ENCODE data around the gene LCOR. TPM values are rescaled to one million over a fixed set of nuclear protein-coding genes. Genes with fewer than 3 reads are reported as not detected.
"Not testable (repeated sequence)": the region's sequence is repeated elsewhere in the genome, so short reads cannot be mapped to it uniquely, and the experiment has no call there.

Gene LCOR
- total and polyA plus RNA-seq, 4 experiments from 2014 or later = 15.0 to 44.9 (median 32.6) TPM

- Mint-ChIP-seq H3K36me3 (no peaks in the 10 kb centered on the region), H3K4me3 (no peak overlapping the region), H3K27ac (no peak overlapping the region), H3K27me3 (peaks cover 0 to 4% of the 10 kb centered on the region in 2 donors), H3K4me1 (no peaks in the 10 kb centered on the region), H3K9me3 (no peaks in the 10 kb centered on the region)
- no peak for DNase-seq
- Histone ChIP-seq H3K4me1 (ENCODE audit: insufficient read depth, low read length) (no peaks in the 10 kb centered on the region), H3K27me3 (ENCODE audit: insufficient read depth, low read length) (no peaks in the 10 kb centered on the region), H3K9me3 (ENCODE audit: control insufficient read depth in 1 of 2, low read length in 2 of 2) (no peaks in the 10 kb centered on the region), H3K27ac (ENCODE audit: low read depth, low read length) (no peak overlapping the region), H3K4me3 (ENCODE audit: low read length in 2 of 2) (no peak overlapping the region), H3K36me3 (ENCODE audit: insufficient read depth, low read length) (no peaks in the 10 kb centered on the region)
- CTCF ChIA-PET (ENCODE audit: partially characterized antibody) = interaction anchor here (1.2 to 6.9 kb wide), 2 partner anchors 9 to 264 kb away, joined by 3 to 86 read pairs; no protein-coding TSS in a partner anchor
- intact Hi-C loops (cut with micrococcal nuclease) = loop anchor here (5.0 kb wide), 1 partner anchor 386 kb away; no protein-coding TSS in a partner anchor
- POLR2A ChIA-PET (ENCODE audit: partially characterized antibody) = no interaction called here
Measured at GRCh38 chr10:97028126-97028831, 196.2 kb downstream of the LCOR start.

GRCh38 chr10:97028832-97029178 lies 196.7 kb downstream of the LCOR start:
- intact Hi-C loops (cut with micrococcal nuclease) = loop anchor here (5.0 kb wide), 1 partner anchor 387 kb away; no protein-coding TSS in a partner anchor
- Mint-ChIP-seq H3K27ac (no peak overlapping the region), H3K27me3 (peaks cover 0 to 5% of the 10 kb centered on the region in 2 donors), H3K4me3 (no peak overlapping the region), H3K9me3 (no peaks in the 10 kb centered on the region), H3K4me1 (no peaks in the 10 kb centered on the region), H3K36me3 (no peaks in the 10 kb centered on the region)
- no peak for DNase-seq
- ChIA-PET POLR2A (ENCODE audit: partially characterized antibody) (no interaction called here), CTCF (ENCODE audit: partially characterized antibody) (interaction anchor here (6.9 kb wide), 1 partner anchor 8 kb away, joined by 86 read pairs; no protein-coding TSS in a partner anchor)
- H3K4me1 ChIP-seq (ENCODE audit: insufficient read depth, low read length) = no peaks in the 10 kb centered on the region
- no peaks in the 10 kb centered on the region for H3K36me3 ChIP-seq (ENCODE audit: insufficient read depth, low read length)
- H3K4me3 ChIP-seq (ENCODE audit: low read length in 2 of 2) = no peak overlapping the region
- H3K27ac ChIP-seq (ENCODE audit: low read depth, low read length) = no peak overlapping the region
- H3K27me3 ChIP-seq (ENCODE audit: insufficient read depth, low read length) = no peaks in the 10 kb centered on the region
- no peaks in the 10 kb centered on the region for H3K9me3 ChIP-seq (ENCODE audit: control insufficient read depth in 1 of 2, low read length in 2 of 2)

GRCh38 chr10:97029271-97029670 lies 197.2 kb downstream of the LCOR start:
- Mint-ChIP-seq H3K9me3 (no peaks in the 10 kb centered on the region), H3K4me1 (no peaks in the 10 kb centered on the region), H3K27me3 (peaks cover 0 to 5% of the 10 kb centered on the region in 2 donors), H3K4me3 (no peak overlapping the region), H3K36me3 (no peaks in the 10 kb centered on the region), H3K27ac (no peak overlapping the region)
- Histone ChIP-seq H3K9me3 (ENCODE audit: control insufficient read depth in 1 of 2, low read length in 2 of 2) (no peaks in the 10 kb centered on the region), H3K4me1 (ENCODE audit: insufficient read depth, low read length) (no peaks in the 10 kb centered on the region), H3K36me3 (ENCODE audit: insufficient read depth, low read length) (no peaks in the 10 kb centered on the region), H3K4me3 (ENCODE audit: low read length in 2 of 2) (no peak overlapping the region), H3K27me3 (ENCODE audit: insufficient read depth, low read length) (no peaks in the 10 kb centered on the region), H3K27ac (ENCODE audit: low read depth, low read length) (no peak overlapping the region)
- CTCF ChIA-PET (ENCODE audit: partially characterized antibody) = interaction anchor here (6.9 kb wide), 1 partner anchor 8 kb away, joined by 86 read pairs; no protein-coding TSS in a partner anchor
- no peak for DNase-seq
- POLR2A ChIA-PET (ENCODE audit: partially characterized antibody) = no interaction called here
- intact Hi-C loops (cut with micrococcal nuclease) = loop anchor here (5.0 kb wide), 1 partner anchor 387 kb away; no protein-coding TSS in a partner anchor

GRCh38 chr10:97030894-97031293 lies 198.8 kb downstream of the LCOR start:
- POLR2A ChIA-PET (ENCODE audit: partially characterized antibody) = no interaction called here
- Mint-ChIP-seq H3K4me3 (no peak overlapping the region), H3K27ac (no peak overlapping the region), H3K27me3 (peaks cover 3 to 5% of the 10 kb centered on the region in 2 donors), H3K36me3 (no peaks in the 10 kb centered on the region), H3K4me1 (no peaks in the 10 kb centered on the region), H3K9me3 (peaks cover 0 to 1% (median 0%) of the 10 kb centered on the region in 8 donors)
- Histone ChIP-seq H3K27me3 (ENCODE audit: insufficient read depth, low read length) (no peaks in the 10 kb centered on the region), H3K4me3 (ENCODE audit: low read length in 2 of 2) (no peak overlapping the region), H3K36me3 (ENCODE audit: insufficient read depth, low read length) (no peaks in the 10 kb centered on the region), H3K27ac (ENCODE audit: low read depth, low read length) (no peak overlapping the region), H3K4me1 (ENCODE audit: insufficient read depth, low read length) (no peaks in the 10 kb centered on the region), H3K9me3 (ENCODE audit: control insufficient read depth in 1 of 2, low read length in 2 of 2) (no peaks in the 10 kb centered on the region)
- intact Hi-C loops (cut with micrococcal nuclease) = no loop called here
- CTCF ChIA-PET (ENCODE audit: partially characterized antibody) = no interaction called here
- DNase-seq = no peak

GRCh38 chr10:97031459-97031858 lies 199.4 kb downstream of the LCOR start:
- POLR2A ChIA-PET (ENCODE audit: partially characterized antibody) = no interaction called here
- intact Hi-C loops (cut with micrococcal nuclease) = no loop called here
- Mint-ChIP-seq H3K9me3 (peaks cover 0 to 1% (median 0%) of the 10 kb centered on the region in 8 donors), H3K4me1 (no peaks in the 10 kb centered on the region), H3K4me3 (no peak overlapping the region), H3K36me3 (no peaks in the 10 kb centered on the region), H3K27ac (no peak overlapping the region), H3K27me3 (peaks cover 7% of the 10 kb centered on the region in 2 donors)
- DNase-seq = no peak
- H3K4me1 ChIP-seq (ENCODE audit: insufficient read depth, low read length) = no peaks in the 10 kb centered on the region
- H3K36me3 ChIP-seq (ENCODE audit: insufficient read depth, low read length) = no peaks in the 10 kb centered on the region
- H3K27ac ChIP-seq (ENCODE audit: low read depth, low read length) = no peak overlapping the region
- H3K4me3 ChIP-seq (ENCODE audit: low read length in 2 of 2) = no peak overlapping the region
- CTCF ChIA-PET (ENCODE audit: partially characterized antibody) = interaction anchor here (1.4 kb wide), 1 partner anchor 179 kb away, joined by 5 read pairs; no protein-coding TSS in a partner anchor
- H3K27me3 ChIP-seq (ENCODE audit: insufficient read depth, low read length) = no peaks in the 10 kb centered on the region
- no peaks in the 10 kb centered on the region for H3K9me3 ChIP-seq (ENCODE audit: control insufficient read depth in 1 of 2, low read length in 2 of 2)

GRCh38 chr10:97032624-97033023 lies 200.5 kb downstream of the LCOR start:
- Histone ChIP-seq H3K27ac (ENCODE audit: low read depth, low read length) (no peak overlapping the region), H3K36me3 (ENCODE audit: insufficient read depth, low read length) (no peaks in the 10 kb centered on the region), H3K27me3 (ENCODE audit: insufficient read depth, low read length) (no peaks in the 10 kb centered on the region), H3K4me3 (ENCODE audit: low read length in 2 of 2) (no peak overlapping the region), H3K9me3 (ENCODE audit: control insufficient read depth in 1 of 2, low read length in 2 of 2) (no peaks in the 10 kb centered on the region), H3K4me1 (ENCODE audit: insufficient read depth, low read length) (no peaks in the 10 kb centered on the region)
- ChIA-PET POLR2A (ENCODE audit: partially characterized antibody) (no interaction called here), CTCF (ENCODE audit: partially characterized antibody) (interaction anchor here (0.7 to 2.3 kb wide), 5 partner anchors 8 to 178 kb away, joined by 3 to 6 read pairs (median 3); no protein-coding TSS in a partner anchor)
- H3K9me3 Mint-ChIP-seq = peaks cover 0 to 1% (median 0%) of the 10 kb centered on the region in 8 donors
- no peak overlapping the region for H3K4me3 Mint-ChIP-seq
- H3K27ac Mint-ChIP-seq = no peak overlapping the region
- H3K4me1 Mint-ChIP-seq = peaks cover 3 to 10% (median 7%) of the 10 kb centered on the region in 4 donors
- intact Hi-C loops (cut with micrococcal nuclease) = no loop called here
- peaks cover 7 to 10% of the 10 kb centered on the region in 2 donors for H3K27me3 Mint-ChIP-seq
- no peaks in the 10 kb centered on the region for H3K36me3 Mint-ChIP-seq
- DNase-seq = no peak

- H3K4me3 Mint-ChIP-seq; H3K36me3 Mint-ChIP-seq; intact Hi-C loops (cut with micrococcal nuclease); DNase-seq; H3K9me3 Mint-ChIP-seq; H3K27me3 Mint-ChIP-seq; H3K27ac Mint-ChIP-seq; H3K27ac ChIP-seq (ENCODE audit: low read depth, low read length); H3K27me3 ChIP-seq (ENCODE audit: insufficient read depth, low read length); H3K4me3 ChIP-seq (ENCODE audit: low read length in 2 of 2); H3K36me3 ChIP-seq (ENCODE audit: insufficient read depth, low read length); H3K4me1 ChIP-seq (ENCODE audit: insufficient read depth, low read length); POLR2A ChIA-PET (ENCODE audit: partially characterized antibody); H3K9me3 ChIP-seq (ENCODE audit: control insufficient read depth in 1 of 2, low read length in 2 of 2): not testable (repeated sequence)
- CTCF ChIA-PET (ENCODE audit: partially characterized antibody) = interaction anchor here (0.7 to 2.3 kb wide), 2 partner anchors 9 to 176 kb away, joined by 3 to 6 read pairs; no protein-coding TSS in a partner anchor
- H3K4me1 Mint-ChIP-seq = peaks cover 7 to 19% (median 11%) of the 10 kb centered on the region in 4 donors
Measured at GRCh38 chr10:97033841-97034240, 201.7 kb downstream of the LCOR start.
